MM.1S (cell line): ENCODE data around the gene RNLS.

Experiments used
- DNase-seq: peaks from one replicate; pipeline ENCODE4 v3.0.0-alpha.2; 2015
- H2AFZ ChIP-seq: fragments of 300-600 bp; sonication (generic); 2 replicates; pipeline ENCODE4 v1.6.0; 2016; ENCODE audit warnings: antibody characterized with exemption, low read length
- H3F3A ChIP-seq: fragments of 300-600 bp; sonication (generic); 2 replicates; pipeline ENCODE4 v1.6.1; 2016; ENCODE audit warnings: mild to moderate bottlenecking, antibody characterized with exemption, low read length, moderate library complexity, mixed read lengths; ENCODE audit not compliant: insufficient read depth
- H3K27ac ChIP-seq: fragments of 300-600 bp; sonication (generic); 2 replicates; pipeline ENCODE4 v1.5.1; 2016; ENCODE audit warnings: mild to moderate bottlenecking, low read length
- H3K27me3 ChIP-seq: fragments of 300-600 bp; sonication (generic); replicated peaks from 2 replicates; pipeline ENCODE4 v1.6.0; 2016; ENCODE audit warnings: low read length; ENCODE audit not compliant: insufficient read depth
- H3K36me3 ChIP-seq: fragments of 300-600 bp; sonication (generic); replicated peaks from 2 replicates; pipeline ENCODE4 v1.6.1; 2016; ENCODE audit warnings: mild to moderate bottlenecking, low read length, mixed read lengths; ENCODE audit not compliant: insufficient read depth
- H3K4me1 ChIP-seq: fragments of 300-600 bp; sonication (generic); 2 replicates; pipeline ENCODE4 v1.6.1; 2016; ENCODE audit warnings: low read length, mixed read lengths
- H3K4me2 ChIP-seq: fragments of 300-600 bp; sonication (generic); 2 replicates; pipeline ENCODE4 v1.6.0; 2016; ENCODE audit warnings: low read depth, low read length
- H3K4me3 ChIP-seq: fragments of 300-600 bp; sonication (generic); 2 replicates; pipeline ENCODE4 v1.5.1; 2016; ENCODE audit warnings: low read length, mixed read lengths
- H3K79me2 ChIP-seq: fragments of 300-600 bp; sonication (generic); 2 replicates; pipeline ENCODE4 v1.6.1; 2016; ENCODE audit warnings: mixed run types, low read length, mixed read lengths
- H3K9ac ChIP-seq: fragments of 300-600 bp; sonication (generic); 2 replicates; pipeline ENCODE4 v1.6.1; 2016; ENCODE audit warnings: low read length, mixed read lengths
- H3K9me2 ChIP-seq: fragments of 300-600 bp; sonication (generic); replicated peaks from 2 replicates; pipeline ENCODE4 v1.6.1; 2016; ENCODE audit warnings: mild to moderate bottlenecking, low read length, mixed read lengths; ENCODE audit not compliant: insufficient read depth
- H3K9me3 ChIP-seq: fragments of 300-600 bp; sonication (generic); replicated peaks from 2 replicates; pipeline ENCODE4 v1.6.1; 2016; ENCODE audit warnings: mild to moderate bottlenecking, low read length, mixed read lengths; ENCODE audit not compliant: insufficient read depth
- H4K20me1 ChIP-seq: fragments of 300-600 bp; sonication (generic); 2 replicates; pipeline ENCODE4 v1.6.1; 2016; ENCODE audit warnings: mild to moderate bottlenecking, low read length, moderate library complexity, mixed read lengths; ENCODE audit not compliant: insufficient read depth
- CTCF ChIP-seq: fragments of 300-600 bp; sonication (generic); IDR thresholded peaks from 2 replicates; pipeline ENCODE4 v1.5.1; 2016; ENCODE audit warnings: antibody characterized with exemption, low read length, mixed read lengths
- EZH2 ChIP-seq: fragments of 300-600 bp; sonication (generic); optimal IDR thresholded peaks from 2 replicates; pipeline ENCODE3; 2017; ENCODE audit warnings: low read depth, mild to moderate bottlenecking, antibody characterized with exemption, low read length, mixed read lengths
- EZH2phosphoT487 ChIP-seq: fragments of 300-600 bp; sonication (generic); IDR thresholded peaks from 2 replicates; pipeline ENCODE4 v1.6.1; 2018; ENCODE audit warnings: antibody characterized with exemption, low read length

RNLS gene

GRCh38 chr10:88544140-88544870 is 38.8 kb downstream of the RNLS start:
- Histone ChIP-seq H3K4me3 (no peak overlapping the region), H3K36me3 (no peaks in the 10 kb centered on the region), H3K9me2 (no peaks in the 10 kb centered on the region), H3K9ac (no peak overlapping the region), H4K20me1 (no peaks in the 10 kb centered on the region), H3K79me2 (no peaks in the 10 kb centered on the region), H3F3A (no peaks in the 10 kb centered on the region), H3K9me3 (no peaks in the 10 kb centered on the region), H3K27me3 (no peaks in the 10 kb centered on the region), H3K4me1 (no peaks in the 10 kb centered on the region), H2AFZ (no peak overlapping the region), H3K4me2 (no peak overlapping the region), H3K27ac (no peak overlapping the region)
- DNase-seq: no peak
- TF ChIP-seq EZH2: no peak
- no peak for TF ChIP-seq EZH2phosphoT487
- TF ChIP-seq CTCF: no peak

GRCh38 chr10:88542522-88542921 is 40.6 kb downstream of the RNLS start:
- Histone ChIP-seq H3K9me3 (no peaks in the 10 kb centered on the region), H3K9me2 (no peaks in the 10 kb centered on the region), H3K9ac (no peak overlapping the region), H4K20me1 (no peaks in the 10 kb centered on the region), H3K36me3 (no peaks in the 10 kb centered on the region), H3K27me3 (no peaks in the 10 kb centered on the region), H2AFZ (no peak overlapping the region), H3K27ac (no peak overlapping the region), H3F3A (no peaks in the 10 kb centered on the region), H3K4me2 (no peak overlapping the region), H3K79me2 (no peaks in the 10 kb centered on the region), H3K4me1 (no peaks in the 10 kb centered on the region), H3K4me3 (no peak overlapping the region)
- TF ChIP-seq EZH2phosphoT487 (no peak), EZH2 (no peak), CTCF (no peak)
- no peak for DNase-seq

- Histone ChIP-seq H2AFZ (no peak overlapping the region), H3K4me2 (no peak overlapping the region), H3K4me1 (no peaks in the 10 kb centered on the region), H3K4me3 (no peak overlapping the region), H3K9me3 (no peaks in the 10 kb centered on the region), H3K27me3 (no peaks in the 10 kb centered on the region), H3K79me2 (no peaks in the 10 kb centered on the region), H3K27ac (no peak overlapping the region), H3K9ac (no peak overlapping the region), H3K36me3 (no peaks in the 10 kb centered on the region), H4K20me1 (no peaks in the 10 kb centered on the region), H3K9me2 (no peaks in the 10 kb centered on the region), H3F3A (no peaks in the 10 kb centered on the region)
- no peak for DNase-seq
- TF ChIP-seq EZH2phosphoT487 (no peak), CTCF (no peak), EZH2 (no peak)
Measured at GRCh38 chr10:88541116-88541626, 41.9 kb downstream of the RNLS start.
